ENCODE results near the gene SLC29A1. TPM values are rescaled to one million over a fixed set of nuclear protein-coding genes. Genes with fewer than 3 reads are reported as not detected.

SLC29A1 gene
- total and polyA plus RNA-seq, 4 donors: 16.1 to 51.8 (median 27.2) TPM

- Histone ChIP-seq H3K36me3 (ENCODE audit: control insufficient read depth, insufficient read depth, low read length) (peaks cover 73% of the 10 kb centered on the region), H3K27ac (ENCODE audit: low read depth, low read length) (no peak overlapping the region), H3K27me3 (ENCODE audit: control insufficient read depth, insufficient read depth, low read length) (no peaks in the 10 kb centered on the region), H3K4me1 (ENCODE audit: control insufficient read depth, insufficient read depth, low read length) (peaks cover 33% of the 10 kb centered on the region), H3K9me3 (ENCODE audit: control insufficient read depth, insufficient read depth, low read length) (no peaks in the 10 kb centered on the region), H3K4me3 (ENCODE audit: low read depth, low read length) (no peak overlapping the region)
- DNase-seq (ENCODE audit: low read depth in 4 of 6, low spot score in 6 of 6): no peak
- WGBS (ENCODE audit: insufficient coverage): 88% methylated on average over 6 of the region's 14 CpGs
Measured at GRCh38 chr6:44251576-44252524, 28.5 kb downstream of the SLC29A1 start.

DNA sequence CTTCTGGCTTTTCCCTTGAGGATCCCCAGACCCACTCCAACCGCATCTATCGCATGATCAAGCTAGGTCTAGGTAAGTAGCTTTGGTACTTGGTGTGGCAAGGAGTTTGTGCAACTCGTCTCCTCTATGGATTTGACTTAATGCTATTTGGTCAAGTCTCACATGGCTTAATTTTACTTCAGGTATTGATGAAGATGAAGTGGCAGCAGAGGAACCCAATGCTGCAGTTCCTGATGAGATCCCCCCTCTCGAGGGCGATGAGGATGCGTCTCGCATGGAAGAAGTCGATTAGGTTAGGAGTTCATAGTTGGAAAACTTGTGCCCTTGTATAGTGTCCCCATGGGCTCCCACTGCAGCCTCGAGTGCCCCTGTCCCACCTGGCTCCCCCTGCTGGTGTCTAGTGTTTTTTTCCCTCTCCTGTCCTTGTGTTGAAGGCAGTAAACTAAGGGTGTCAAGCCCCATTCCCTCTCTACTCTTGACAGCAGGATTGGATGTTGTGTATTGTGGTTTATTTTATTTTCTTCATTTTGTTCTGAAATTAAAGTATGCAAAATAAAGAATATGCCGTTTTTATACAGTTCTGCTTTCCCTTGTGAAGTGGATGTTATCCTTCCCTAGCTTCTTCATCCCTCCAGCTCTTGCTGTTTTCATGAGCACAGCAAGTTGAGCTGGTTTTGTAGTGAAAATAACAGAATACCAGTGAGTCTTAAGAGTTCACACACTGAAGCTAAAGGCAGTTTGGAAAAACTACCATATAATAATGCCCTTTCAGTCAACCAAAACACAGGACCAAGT, 30.1 kb downstream of the SLC29A1 start:
- Histone ChIP-seq H3K27ac (ENCODE audit: low read depth, low read length) (no peak overlapping the region), H3K4me1 (ENCODE audit: control insufficient read depth, insufficient read depth, low read length) (peaks cover 43% of the 10 kb centered on the region), H3K9me3 (ENCODE audit: control insufficient read depth, insufficient read depth, low read length) (no peaks in the 10 kb centered on the region), H3K36me3 (ENCODE audit: control insufficient read depth, insufficient read depth, low read length) (peaks cover 74% of the 10 kb centered on the region), H3K27me3 (ENCODE audit: control insufficient read depth, insufficient read depth, low read length) (no peaks in the 10 kb centered on the region), H3K4me3 (ENCODE audit: low read depth, low read length) (no peak overlapping the region)
- 74% methylated on average over 8 of the region's 10 CpGs for WGBS (ENCODE audit: insufficient coverage)
- no peak for DNase-seq (ENCODE audit: low read depth in 4 of 6, low spot score in 6 of 6)

DNA sequence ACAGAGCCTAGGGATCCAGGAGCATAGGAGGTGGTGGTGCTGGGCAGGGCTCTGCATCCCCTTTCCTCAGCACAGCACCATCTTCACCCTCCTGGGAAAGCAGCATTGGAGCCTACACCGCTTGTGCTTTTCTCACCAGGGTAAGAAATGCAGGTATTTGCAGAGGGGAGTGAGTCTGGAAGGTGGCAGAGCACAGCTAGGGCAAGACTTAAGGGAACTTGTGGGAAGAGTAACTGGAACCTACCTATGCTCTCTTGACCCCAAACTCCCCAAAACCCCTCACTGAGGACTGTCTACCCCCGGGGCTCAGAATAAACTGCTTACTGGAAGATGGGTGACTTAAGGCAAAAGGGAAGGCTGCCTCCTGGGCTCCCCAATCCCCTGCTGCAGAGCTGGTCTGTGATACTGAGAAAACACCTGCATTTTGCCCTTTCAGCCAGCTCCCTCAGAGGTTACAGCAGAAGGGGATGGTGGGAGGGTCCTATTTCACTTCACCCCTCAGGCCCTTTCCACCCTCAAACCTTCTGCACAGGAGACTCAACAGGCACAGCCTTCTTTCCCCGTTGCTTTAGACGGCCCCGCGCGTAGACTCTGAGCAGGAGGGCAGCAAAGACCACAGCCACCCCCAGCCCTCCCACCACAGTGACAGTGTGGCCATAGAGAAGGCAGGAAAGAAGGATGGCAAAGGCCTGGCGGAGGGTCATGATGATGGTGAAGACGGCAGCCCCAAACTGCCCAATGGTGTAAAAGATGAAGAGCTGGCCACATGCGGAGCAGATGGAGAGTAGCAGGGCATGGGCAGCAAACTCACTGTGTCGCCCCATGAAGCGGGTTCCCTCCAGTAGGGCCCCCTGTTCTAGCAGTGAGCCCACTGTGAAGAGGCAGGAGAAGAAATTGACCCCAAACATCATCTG, 31.1 kb downstream of the SLC29A1 start:
- peaks cover 39% of the 10 kb centered on the region for H3K4me1 ChIP-seq (ENCODE audit: control insufficient read depth, insufficient read depth, low read length)
- no peak overlapping the region for H3K27ac ChIP-seq (ENCODE audit: low read depth, low read length)
- peaks cover 69% of the 10 kb centered on the region for H3K36me3 ChIP-seq (ENCODE audit: control insufficient read depth, insufficient read depth, low read length)
- no peak overlapping the region for H3K4me3 ChIP-seq (ENCODE audit: low read depth, low read length)
- 89% methylated on average over 5 of the region's 12 CpGs for WGBS (ENCODE audit: insufficient coverage)
- no peaks in the 10 kb centered on the region for H3K9me3 ChIP-seq (ENCODE audit: control insufficient read depth, insufficient read depth, low read length)
- H3K27me3 ChIP-seq (ENCODE audit: control insufficient read depth, insufficient read depth, low read length): no peaks in the 10 kb centered on the region
- no peak for DNase-seq (ENCODE audit: low read depth in 4 of 6, low spot score in 6 of 6)

- Histone ChIP-seq H3K4me1 (ENCODE audit: control insufficient read depth, insufficient read depth, low read length) (peaks cover 39% of the 10 kb centered on the region), H3K4me3 (ENCODE audit: low read depth, low read length) (no peak overlapping the region)
Measured at GRCh38 chr6:44255105-44255808, 31.9 kb downstream of the SLC29A1 start.

GRCh38 chr6:44255871-44256774, 32.7 kb downstream of the SLC29A1 start:
- no peaks in the 10 kb centered on the region for H3K9me3 ChIP-seq (ENCODE audit: control insufficient read depth, insufficient read depth, low read length)
- H3K4me3 ChIP-seq (ENCODE audit: low read depth, low read length): peak overlapping the region; percentile 79
- H3K4me1 ChIP-seq (ENCODE audit: control insufficient read depth, insufficient read depth, low read length): peaks cover 39% of the 10 kb centered on the region
- peak overlapping the region; percentile 96 for H3K27ac ChIP-seq (ENCODE audit: low read depth, low read length)
- no peaks in the 10 kb centered on the region for H3K27me3 ChIP-seq (ENCODE audit: control insufficient read depth, insufficient read depth, low read length)
- DNase-seq (ENCODE audit: low read depth in 4 of 6, low spot score in 6 of 6): no peak
- peaks cover 70% of the 10 kb centered on the region for H3K36me3 ChIP-seq (ENCODE audit: control insufficient read depth, insufficient read depth, low read length)
- WGBS (ENCODE audit: insufficient coverage): 13% methylated on average over 14 of the region's 15 CpGs

More at GRCh38 chr6:44255105-44255808, 31.9 kb downstream of the SLC29A1 start:
- 68% methylated on average over 16 of the region's 16 CpGs for WGBS (ENCODE audit: insufficient coverage)
- H3K36me3 ChIP-seq (ENCODE audit: control insufficient read depth, insufficient read depth, low read length): peaks cover 69% of the 10 kb centered on the region
- no peaks in the 10 kb centered on the region for H3K9me3 ChIP-seq (ENCODE audit: control insufficient read depth, insufficient read depth, low read length)
- H3K27ac ChIP-seq (ENCODE audit: low read depth, low read length): no peak overlapping the region
- no peaks in the 10 kb centered on the region for H3K27me3 ChIP-seq (ENCODE audit: control insufficient read depth, insufficient read depth, low read length)
- no peak for DNase-seq (ENCODE audit: low read depth in 4 of 6, low spot score in 6 of 6)

- Histone ChIP-seq H3K27me3 (ENCODE audit: control insufficient read depth, insufficient read depth, low read length) (no peaks in the 10 kb centered on the region), H3K4me3 (ENCODE audit: low read depth, low read length) (peak overlapping the region; percentile 79), H3K36me3 (ENCODE audit: control insufficient read depth, insufficient read depth, low read length) (peaks cover 72% of the 10 kb centered on the region), H3K27ac (ENCODE audit: low read depth, low read length) (peak overlapping the region; percentile 96), H3K4me1 (ENCODE audit: control insufficient read depth, insufficient read depth, low read length) (peaks cover 39% of the 10 kb centered on the region), H3K9me3 (ENCODE audit: control insufficient read depth, insufficient read depth, low read length) (no peaks in the 10 kb centered on the region)
- DNase-seq (ENCODE audit: low read depth in 4 of 6, low spot score in 6 of 6): no peak
- WGBS (ENCODE audit: insufficient coverage): 0% methylated on average over 12 of the region's 12 CpGs
Measured at GRCh38 chr6:44256775-44257024, 33.3 kb downstream of the SLC29A1 start.

DNA sequence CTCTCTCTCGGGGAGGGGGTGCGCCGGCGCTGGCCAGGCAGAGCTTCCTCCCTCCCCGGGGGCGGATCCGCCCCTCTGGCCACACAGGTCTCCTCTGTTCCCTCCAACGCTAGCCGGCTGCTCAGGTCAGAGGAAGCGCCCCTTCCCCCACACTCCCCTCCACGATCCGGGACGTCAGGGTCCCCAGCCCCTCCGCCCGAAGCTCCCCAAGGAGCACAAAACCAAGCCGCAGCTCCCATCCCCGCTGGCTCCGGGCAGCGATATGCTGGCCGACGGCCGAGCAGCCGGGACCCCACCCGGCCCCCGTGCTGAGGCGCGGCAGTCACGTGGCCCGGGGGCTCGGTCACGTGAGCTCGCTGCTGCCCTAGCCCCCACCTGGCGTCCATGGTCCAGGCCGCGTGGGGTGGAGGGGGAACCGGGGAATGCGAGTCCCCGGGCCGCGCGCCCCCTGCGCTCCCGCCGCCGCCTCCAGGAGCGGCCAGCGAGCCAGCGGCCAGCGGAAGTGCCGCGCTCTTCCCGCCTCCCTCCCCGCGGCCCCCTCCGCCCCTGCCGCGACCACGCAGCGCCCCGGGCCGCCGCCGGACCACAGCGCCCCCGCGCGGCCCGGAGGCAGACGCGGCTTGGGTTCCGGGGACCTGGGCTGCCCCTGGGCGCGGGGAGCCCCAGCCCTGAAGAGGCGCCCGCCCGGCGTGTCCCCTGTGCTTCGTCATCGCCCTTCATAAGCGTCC, 33.8 kb downstream of the SLC29A1 start, which contains the start of gene SLC35B2:
SLC35B2 (minus strand) TSS at position 504 of the 728 bp plus-strand sequence; CDS start at position 386, 118 bp downstream.
- DNase-seq (ENCODE audit: low read depth in 4 of 6, low spot score in 6 of 6): peak in 5 of 6 donors; percentile 70 to 94 (median 77)
- no peaks in the 10 kb centered on the region for H3K9me3 ChIP-seq (ENCODE audit: control insufficient read depth, insufficient read depth, low read length)
- no peaks in the 10 kb centered on the region for H3K27me3 ChIP-seq (ENCODE audit: control insufficient read depth, insufficient read depth, low read length)
- peaks cover 68% of the 10 kb centered on the region for H3K36me3 ChIP-seq (ENCODE audit: control insufficient read depth, insufficient read depth, low read length)
- H3K4me3 ChIP-seq (ENCODE audit: low read depth, low read length): peak within 1 kb of the TSS; percentile 79
- H3K4me1 ChIP-seq (ENCODE audit: control insufficient read depth, insufficient read depth, low read length): peaks cover 40% of the 10 kb centered on the region
- peak within 1 kb of the TSS; percentile 96 for H3K27ac ChIP-seq (ENCODE audit: low read depth, low read length)
- under 1% methylated on average over 80 of the region's 80 CpGs for WGBS (ENCODE audit: insufficient coverage)

Data from spinal cord (tissue), 10 donors.